RWPE1 (cell line): ENCODE results near the gene ACVR1.

Experiments used
- CTCF ChIA-PET: fragments of 350-600 bp; sonication (Branson Sonifier 250); formaldehyde crosslinking; extraction: SDS; loops from one replicate; lab custom pipeline; 2021; lab: Yijun Ruan, JAX
- POLR2A ChIA-PET: fragments of 400-600 bp; formaldehyde crosslinking; extraction: SDS; loops from one replicate; lab custom pipeline; 2020; ENCODE audit warnings: antibody characterized with exemption; ENCODE audit not compliant: low non-redundant PET; lab: Yijun Ruan, JAX
- DNase-seq: peaks from one replicate; pipeline ENCODE4 v3.0.0; 2012; ENCODE audit warnings: low spot score
- H3K27ac ChIP-seq: fragments of 450-650 bp; 2 replicates; pipeline ENCODE4 v1.5.1; 2017
- TF ChIP-seq, protein P1 (sequence below): fragments of 450-650 bp; conservative IDR thresholded peaks from 2 replicates; pipeline ENCODE4 v1.5.1; 2017; ENCODE audit warnings: low read depth, mild to moderate bottlenecking

The ACVR1 gene

DNA sequence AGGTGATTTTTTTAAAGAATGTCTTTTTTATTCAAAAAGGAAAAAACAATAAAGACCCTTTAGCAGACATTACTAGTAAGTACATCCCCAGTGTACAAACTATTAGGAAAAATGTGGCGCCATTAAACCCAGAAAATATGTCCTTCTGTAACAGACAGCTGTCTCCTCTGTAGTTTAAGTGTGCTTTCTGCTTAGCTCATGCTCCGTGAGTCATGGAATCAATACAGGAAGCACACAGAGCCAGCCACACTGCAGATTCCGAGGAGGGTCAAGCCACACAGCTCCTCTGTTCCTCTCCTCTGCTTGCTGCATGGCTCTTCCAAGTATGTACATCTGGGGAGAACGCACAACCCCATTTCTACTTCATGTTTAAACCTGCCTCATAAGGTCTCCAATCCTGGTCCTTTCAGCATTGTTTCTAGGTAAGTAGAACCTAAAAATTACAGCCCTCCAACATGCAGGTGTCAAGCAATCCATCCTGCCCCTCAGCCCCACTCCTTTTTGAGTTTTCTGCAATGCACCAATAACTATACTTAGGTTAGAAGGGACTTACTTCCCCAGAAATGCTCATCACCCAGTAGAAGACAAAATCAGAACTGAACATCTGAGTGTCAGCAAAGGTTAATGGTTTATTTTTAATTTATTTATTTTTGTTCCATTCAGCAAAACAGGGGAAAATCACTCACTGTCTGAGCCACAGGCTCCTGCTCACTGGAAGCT is 37.5 kb downstream of the ACVR1 start:
- ChIA-PET POLR2A (interaction anchor here (1.1 kb wide), 1 partner anchor 38 kb away, joined by 3 read pairs; the partner anchor contains the start of gene ACVR1), CTCF (no interaction called here)
- DNase-seq: peak; percentile 63
- peak overlapping the region; percentile 80 for H3K27ac ChIP-seq
- TF ChIP-seq, protein P1, sequence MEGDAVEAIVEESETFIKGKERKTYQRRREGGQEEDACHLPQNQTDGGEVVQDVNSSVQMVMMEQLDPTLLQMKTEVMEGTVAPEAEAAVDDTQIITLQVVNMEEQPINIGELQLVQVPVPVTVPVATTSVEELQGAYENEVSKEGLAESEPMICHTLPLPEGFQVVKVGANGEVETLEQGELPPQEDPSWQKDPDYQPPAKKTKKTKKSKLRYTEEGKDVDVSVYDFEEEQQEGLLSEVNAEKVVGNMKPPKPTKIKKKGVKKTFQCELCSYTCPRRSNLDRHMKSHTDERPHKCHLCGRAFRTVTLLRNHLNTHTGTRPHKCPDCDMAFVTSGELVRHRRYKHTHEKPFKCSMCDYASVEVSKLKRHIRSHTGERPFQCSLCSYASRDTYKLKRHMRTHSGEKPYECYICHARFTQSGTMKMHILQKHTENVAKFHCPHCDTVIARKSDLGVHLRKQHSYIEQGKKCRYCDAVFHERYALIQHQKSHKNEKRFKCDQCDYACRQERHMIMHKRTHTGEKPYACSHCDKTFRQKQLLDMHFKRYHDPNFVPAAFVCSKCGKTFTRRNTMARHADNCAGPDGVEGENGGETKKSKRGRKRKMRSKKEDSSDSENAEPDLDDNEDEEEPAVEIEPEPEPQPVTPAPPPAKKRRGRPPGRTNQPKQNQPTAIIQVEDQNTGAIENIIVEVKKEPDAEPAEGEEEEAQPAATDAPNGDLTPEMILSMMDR: no peak

DNA sequence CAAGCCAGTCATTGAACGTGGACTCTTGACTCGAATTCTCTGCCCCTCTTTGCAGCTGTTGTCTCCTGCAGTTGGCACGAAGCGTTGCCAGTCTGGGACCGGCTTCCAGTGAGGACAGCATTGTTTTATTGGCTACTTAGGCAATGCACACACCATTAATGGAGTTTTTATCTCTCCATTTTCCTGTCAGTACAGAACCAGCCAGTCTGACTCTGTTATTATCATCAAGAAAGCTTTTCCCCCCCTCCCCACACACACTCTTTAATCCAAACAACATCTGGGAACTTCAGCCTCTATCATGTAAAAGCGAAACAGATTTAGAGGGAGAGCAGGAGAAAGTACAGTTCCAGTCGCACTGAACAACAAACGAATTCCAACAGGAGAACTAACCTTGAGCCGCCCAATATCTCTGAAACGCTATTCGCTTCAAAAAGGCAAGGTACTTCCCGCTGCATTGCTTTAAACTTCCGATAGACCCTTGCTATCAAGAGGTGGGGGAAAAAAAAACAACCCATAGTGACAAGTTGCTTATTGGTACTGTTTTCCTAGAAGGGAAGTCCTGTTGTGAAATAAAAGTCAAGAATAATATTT is 38.2 kb downstream of the ACVR1 start:
- peak overlapping the region; percentile 80 for H3K27ac ChIP-seq
- TF ChIP-seq, protein P1: no peak
- ChIA-PET CTCF (interaction anchor here (0.6 kb wide), 1 partner anchor 887 kb away, joined by 5 read pairs; no protein-coding TSS in a partner anchor), POLR2A (interaction anchor here (1.1 kb wide), 1 partner anchor 38 kb away, joined by 3 read pairs; the partner anchor contains the start of gene ACVR1)
- no peak for DNase-seq

DNA sequence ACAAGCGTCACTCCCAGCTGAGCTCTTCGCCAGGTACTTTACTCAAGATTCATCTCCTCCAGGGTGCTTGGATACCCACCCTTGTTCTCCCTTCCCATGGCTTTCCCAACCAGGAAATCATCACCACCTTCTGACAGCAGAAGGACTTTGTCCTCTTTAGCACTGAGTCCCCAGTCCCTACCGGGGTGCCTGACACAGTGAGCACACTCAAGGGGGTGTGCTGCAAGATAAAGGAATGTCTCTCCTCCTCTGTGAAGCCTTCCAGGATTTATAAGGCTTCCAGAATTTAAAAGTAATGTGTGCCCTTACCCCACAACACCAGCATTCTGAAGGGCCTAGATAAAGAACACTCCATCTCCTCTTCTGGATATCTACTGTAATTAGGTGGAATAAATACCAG is 39.6 kb downstream of the ACVR1 start:
- TF ChIP-seq, protein P1: no peak
- ChIA-PET CTCF (interaction anchor here (0.7 kb wide), 1 partner anchor 9 kb away, joined by 3 read pairs; no protein-coding TSS in a partner anchor), POLR2A (no interaction called here)
- no peak for DNase-seq
- no peak overlapping the region for H3K27ac ChIP-seq

DNA sequence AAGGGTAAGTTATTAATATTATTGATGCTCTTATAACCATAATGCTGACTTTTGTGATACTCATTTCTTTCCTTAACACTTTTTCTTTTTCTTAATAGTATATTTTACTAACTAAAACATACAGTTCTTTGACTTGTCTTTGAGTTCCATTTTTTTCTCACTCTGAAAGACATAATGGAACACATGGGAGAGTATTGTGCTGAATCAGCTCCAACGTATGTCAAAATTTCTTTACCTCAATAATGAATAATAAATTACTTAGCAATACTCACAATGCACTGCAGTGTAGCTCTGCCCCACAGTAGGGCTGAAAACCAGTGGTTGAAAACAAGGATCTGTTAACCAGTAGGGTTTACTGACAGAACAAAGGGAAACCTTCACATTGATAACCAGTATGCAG is 40.7 kb downstream of the ACVR1 start:
- no peak overlapping the region for H3K27ac ChIP-seq
- no peak for DNase-seq
- ChIA-PET CTCF (no interaction called here), POLR2A (no interaction called here)
- TF ChIP-seq, protein P1: no peak

DNA sequence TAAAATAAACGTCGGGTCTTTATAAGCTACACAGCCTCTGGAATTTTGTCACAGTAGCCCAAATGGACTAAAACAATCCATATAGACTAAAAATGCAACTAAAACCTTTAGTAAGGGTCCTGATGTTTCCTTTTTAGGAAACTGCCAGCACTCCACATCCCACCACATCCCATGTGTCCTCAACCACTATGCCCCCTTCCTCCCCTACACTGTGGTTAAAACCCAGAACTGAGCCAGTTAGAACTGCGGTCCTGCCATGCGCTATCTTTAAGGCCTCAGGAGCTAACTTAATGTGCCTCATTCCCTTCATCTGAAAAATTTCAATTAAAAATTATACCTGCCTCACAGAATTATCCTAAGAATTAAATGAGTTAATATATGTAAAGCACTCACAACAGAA is 41.1 kb downstream of the ACVR1 start:
- no peak for DNase-seq
- CTCF ChIA-PET: interaction anchor here (0.6 kb wide), 1 partner anchor 1560 kb away, joined by 3 read pairs; no protein-coding TSS in a partner anchor

DNA sequence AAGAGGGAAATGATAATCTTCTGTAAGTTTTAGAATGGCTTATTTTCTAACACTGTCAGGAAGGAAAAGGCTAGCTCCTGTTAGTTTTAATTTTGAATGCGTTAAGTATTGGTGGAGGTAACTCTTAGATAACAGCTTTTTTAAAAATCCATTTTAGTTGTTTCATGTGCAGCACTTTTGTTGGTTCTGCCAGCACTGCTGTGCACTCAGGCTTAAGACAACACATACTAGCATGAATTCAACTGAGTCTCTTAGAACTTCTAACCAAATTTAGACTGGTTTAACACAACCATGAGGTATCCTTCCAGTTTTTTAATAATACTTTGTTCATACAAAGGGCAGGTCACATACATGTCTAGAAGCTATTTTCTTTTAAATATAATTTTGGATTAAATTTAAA is 42.4 kb downstream of the ACVR1 start:
- CTCF ChIA-PET: interaction anchor here (0.7 kb wide), 1 partner anchor 43 kb away, joined by 3 read pairs; no protein-coding TSS in a partner anchor
- POLR2A ChIA-PET: no interaction called here
- H3K27ac ChIP-seq: no peak overlapping the region
- DNase-seq: no peak
- TF ChIP-seq, protein P1: no peak

More for the DNA sequence above, 41.1 kb downstream of the ACVR1 start:
- no peak overlapping the region for H3K27ac ChIP-seq
- TF ChIP-seq, protein P1: no peak
- POLR2A ChIA-PET: no interaction called here
